HG03378 (cell line): ENCODE results near the gene KIR3DL3.
"Not testable (repeated sequence)": the region's sequence is repeated elsewhere in the genome, so short reads cannot be mapped to it uniquely, and the experiment has no call there.

Experiments used
- ATAC-seq: cut with Tn5 transposase; IDR thresholded peaks from one replicate; pipeline ENCODE4 v1.9.1; 2021; ENCODE audit warnings: mild to moderate bottlenecking, moderate library complexity; ENCODE audit not compliant: unreplicated experiment

KIR3DL3 gene

DNA sequence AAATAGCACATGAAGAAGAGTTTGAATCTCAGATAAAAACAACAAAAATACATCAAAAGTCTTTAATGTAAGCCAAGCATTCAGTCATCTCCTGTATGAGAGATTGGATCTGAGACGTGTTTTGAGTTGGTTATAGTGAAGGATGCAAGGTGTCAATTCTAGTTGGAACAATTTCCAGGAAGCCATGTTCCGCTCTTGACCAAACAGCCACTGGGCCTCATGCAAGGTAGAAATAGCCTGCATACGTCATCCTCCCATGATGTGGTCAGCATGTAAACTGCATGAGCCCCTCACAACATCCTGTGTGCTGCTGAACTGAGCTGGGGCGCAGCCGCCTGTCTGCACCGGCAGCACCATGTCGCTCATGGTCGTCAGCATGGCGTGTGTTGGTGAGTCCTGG lies at the start of gene KIR3DL3:
Gene KIR3DL3 (plus strand): TSS at position 301 of the 400 bp plus-strand sequence. CDS start 55 bp downstream, at position 356.
- ATAC-seq: no peak

DNA sequence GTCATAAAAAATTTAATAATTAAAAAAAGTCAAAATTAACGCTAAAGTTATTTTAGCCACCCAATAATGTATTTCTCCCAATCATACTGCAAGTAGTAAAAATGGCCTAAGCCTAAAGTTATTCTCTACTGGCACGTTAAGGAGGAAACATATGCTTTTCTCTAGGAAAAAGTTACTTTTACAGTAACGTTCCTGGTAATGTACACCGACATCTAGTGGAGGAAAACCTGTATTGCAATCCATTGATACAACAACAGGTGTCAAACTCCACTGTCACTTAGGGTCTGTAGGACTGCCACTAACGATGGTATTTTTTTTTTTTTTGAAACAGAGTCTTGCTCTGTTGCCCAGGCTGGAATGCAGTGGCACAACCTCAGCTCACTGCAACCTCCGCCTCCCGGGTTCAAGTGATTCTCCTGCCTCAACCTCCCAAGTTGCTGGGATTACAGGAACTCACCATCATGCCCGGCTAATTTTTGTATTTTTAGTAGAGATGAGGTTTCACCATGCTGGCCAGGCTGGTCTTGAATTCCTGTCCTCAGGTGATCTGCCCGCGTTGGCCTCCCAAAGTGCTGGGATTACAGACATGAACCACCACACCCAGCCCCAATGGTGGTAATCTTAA lies 47.9 kb upstream of the KIR3DL3 start:
- ATAC-seq: not testable (repeated sequence)

DNA sequence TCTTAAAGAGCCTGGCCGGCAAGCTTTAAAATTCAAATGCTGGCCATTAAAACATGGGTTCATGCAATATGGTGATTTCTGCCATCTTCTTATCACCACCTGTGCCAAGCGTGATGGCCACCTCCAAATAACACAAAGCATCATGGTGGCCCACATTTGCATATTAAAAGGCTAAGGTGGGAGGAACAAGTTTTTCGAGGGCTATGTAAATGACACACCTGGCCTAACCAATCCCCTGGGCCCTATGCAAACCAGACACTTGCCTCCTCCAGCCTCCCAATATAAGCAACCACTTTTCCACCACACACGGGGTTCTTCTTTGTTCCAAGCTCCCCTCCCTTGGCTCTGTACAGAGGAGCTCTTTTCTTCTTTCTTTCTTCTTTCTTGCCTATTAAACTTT lies 47.0 kb upstream of the KIR3DL3 start:
- ATAC-seq: no peak

DNA sequence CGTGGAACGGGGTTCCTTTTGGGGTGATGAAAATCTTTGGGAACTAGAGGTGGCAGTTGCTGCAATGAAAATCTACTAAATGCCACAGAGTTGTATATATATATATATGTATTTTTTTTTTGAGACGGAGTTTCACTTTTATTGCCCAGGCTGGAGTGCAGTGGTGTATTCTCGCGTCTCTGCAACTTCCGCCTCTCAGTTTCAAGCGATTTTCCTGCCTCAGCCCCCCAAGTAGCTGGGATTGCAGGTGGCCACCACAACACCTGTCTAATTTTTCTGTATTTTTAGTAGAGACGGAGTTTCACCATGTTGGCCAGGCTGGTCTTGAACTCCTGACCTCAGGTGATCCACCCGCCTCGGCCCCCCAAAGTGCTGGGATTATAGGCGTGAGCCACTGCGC lies 42.6 kb upstream of the KIR3DL3 start:
- not testable (repeated sequence) for ATAC-seq

DNA sequence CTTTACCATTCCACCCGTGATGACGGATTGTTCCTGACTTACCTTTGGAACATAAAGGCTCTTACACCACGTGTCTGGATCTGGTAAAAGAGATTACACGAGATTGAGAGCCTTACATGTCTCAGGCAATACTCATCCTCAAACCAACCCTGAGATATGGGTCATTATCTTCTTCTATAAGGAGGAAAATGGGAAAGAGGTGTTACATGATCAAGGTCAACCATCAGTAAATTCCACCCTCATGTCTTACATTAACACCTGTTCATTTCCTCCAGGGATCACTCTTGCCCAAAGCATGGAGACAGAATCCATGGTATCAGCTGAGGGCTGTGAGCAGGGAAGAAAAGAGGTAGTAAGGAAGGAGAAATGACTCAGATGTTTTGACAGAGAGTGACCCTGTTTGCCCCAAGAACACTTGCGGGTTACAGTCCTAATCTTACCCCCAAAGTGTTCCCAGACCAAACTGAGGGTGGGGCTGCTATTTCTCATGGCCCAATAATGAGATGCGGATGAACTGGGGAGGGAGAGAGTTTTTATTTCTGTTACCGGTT lies 41.9 kb upstream of the KIR3DL3 start:
- no peak for ATAC-seq

DNA sequence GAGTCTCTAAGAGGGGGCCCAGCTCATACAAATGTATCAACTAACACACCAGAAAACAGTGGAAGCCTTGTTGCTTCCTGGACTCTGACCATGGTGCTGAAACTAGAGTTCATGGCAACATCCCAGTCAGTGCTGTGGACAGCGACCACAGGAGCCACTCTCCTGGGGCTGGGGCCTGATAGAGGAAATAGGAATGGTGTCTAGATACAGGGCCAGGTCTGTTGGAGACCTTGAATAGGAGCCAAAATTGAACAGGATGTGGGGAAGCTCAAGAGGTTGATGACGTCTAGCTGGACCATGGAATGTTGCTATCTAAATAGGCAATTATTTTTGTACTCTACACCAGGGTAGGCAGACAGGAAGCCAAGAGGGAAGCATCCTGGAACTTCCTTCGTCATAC lies 39.7 kb upstream of the KIR3DL3 start:
- ATAC-seq: no peak

DNA sequence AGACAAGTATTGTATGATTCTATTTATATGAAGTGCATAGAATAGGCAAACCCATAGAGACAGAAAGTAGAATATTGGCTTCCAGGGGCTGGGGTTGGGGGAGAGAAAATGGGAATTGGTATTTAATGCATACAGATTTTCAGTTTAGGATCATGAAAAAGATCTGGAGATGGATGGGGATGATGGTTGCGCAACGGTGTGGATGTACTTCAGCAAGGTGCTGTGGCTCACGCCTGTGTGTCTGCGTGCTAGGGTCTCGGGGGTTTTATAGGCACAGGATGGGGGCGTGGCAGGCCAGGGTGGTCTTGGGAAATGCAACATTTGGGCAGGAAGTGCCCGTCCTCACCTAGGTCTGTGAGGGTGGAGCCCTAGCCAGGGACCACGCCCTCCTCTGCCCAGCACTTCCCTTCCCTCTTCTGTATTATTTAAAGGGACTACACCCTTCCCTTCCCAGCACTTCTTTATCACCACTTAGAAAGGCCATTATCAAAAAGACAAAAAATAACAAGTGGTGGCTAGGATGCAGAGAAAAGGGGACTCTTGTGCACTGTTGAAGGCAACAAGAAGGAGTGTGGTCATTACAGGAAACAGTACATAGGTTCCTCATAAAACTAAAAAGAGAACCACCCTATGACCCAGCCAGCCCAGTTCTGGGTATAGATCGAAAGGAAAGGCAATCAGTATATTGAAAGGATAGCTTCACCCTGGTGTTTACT lies 32.5 kb upstream of the KIR3DL3 start:
- no peak for ATAC-seq

DNA sequence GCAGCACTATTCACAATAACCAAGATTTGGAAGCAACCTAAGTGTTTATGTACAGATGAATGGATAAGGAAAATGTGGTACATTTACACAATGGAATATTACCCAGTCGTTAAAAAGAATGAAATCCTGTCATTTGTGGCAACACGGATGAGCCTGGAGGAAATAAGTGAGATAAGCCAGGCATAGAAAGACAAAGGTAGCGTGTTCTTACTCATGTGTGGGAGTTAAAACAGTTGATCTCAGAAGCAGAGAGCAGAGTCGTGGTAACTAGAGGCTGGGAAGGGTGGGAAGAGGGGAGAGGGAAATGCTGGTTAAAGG lies 32.0 kb upstream of the KIR3DL3 start:
- ATAC-seq: no peak

DNA sequence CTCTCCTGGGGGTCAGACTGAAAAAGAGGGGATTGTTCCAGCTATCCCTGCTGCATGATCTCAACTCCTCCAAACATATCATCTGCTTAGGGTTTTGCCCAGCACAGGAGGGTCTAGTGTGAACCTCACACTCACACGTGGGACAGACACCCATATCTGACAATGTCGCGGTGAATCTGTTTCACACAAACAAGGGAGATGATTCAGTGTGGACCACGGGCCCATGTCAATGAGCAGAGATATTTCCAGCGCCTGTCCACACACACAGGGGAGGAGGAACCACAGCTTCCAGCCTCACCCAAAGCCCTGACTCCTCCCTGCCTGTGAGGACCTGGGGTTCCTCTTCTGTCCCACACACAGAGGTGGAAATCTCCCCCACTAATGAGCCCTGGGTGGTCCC lies 29.6 kb upstream of the KIR3DL3 start:
- ATAC-seq: no peak

DNA sequence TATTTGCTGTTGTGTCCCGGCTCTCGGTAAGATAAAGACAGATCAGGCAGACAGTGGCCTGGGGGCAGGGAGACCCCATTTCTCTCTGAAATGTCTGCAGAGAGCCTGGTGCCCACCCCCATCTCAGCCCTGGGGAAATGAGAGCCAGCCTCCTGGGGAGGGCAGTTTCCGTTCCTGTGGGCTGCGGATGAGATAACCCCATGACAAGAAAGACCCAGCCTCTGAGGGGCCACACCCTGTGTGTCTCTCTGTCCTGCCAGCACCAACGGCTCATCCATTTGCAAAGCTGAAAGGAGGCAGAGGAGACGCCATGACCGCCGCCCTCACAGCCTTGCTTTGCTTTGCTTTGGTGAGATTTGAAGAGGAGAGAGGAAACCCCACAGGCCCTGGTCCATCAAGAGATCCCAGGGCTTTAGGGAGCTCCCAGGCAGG lies 28.1 kb upstream of the KIR3DL3 start:
- no peak for ATAC-seq

DNA sequence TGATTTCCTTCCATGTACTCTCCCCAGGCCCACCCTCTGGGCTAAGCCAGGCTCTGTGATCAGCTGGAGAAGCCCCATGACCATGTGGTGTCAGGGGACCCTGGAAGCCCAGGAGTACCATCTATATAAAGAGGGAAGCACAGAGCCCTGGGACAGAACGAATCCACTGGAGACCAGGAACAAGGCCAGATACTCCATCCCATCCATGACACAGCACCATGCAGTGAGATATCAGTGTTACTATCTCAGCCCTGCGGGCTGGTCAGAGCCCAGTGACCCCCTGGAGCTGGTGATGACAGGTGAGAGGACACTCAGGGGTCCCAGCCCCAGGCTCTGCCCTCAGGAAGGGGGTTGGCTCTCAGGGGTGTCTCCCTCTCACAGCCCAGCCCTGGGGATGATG lies 27.5 kb upstream of the KIR3DL3 start:
- no peak for ATAC-seq

DNA sequence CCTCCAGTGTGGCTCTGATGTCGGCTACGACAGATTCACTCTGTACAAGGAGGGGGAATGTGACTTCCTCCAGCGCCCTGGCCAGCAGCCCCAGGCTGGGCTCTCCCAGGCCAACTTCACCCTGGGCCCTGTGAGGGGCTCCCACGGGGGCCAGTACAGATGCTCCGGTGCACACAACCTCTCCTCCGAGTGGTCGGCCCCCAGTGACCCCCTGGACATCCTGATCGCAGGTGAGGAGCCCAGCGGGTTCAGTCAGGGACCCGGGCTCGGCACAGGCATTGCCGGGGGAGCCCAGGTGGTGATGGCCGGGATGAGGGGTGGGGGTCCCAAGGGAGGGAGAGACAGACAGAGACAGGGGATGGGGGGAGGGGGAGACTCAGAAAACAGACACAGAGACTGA lies 26.5 kb upstream of the KIR3DL3 start:
- not testable (repeated sequence) for ATAC-seq

DNA sequence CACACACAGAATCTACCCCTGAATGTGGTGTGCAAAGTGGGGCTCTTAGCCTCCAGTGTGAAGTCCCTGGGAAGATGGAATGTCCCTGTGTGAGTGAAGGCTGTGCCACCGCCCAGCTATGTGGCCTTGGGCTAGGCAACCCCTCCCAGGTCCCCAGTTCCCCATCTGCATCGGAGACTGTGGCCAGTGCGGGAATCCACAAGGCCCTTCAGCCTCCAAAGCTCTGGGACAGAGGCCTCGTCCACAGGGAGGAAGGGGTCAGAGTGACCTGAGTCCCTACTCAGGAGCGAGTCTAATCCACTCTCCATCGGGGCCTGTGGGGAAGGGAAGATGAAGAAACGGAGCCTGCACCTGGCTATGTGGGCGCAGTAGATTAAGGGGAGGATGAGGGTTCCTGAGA lies 19.3 kb upstream of the KIR3DL3 start:
- ATAC-seq: no peak

DNA sequence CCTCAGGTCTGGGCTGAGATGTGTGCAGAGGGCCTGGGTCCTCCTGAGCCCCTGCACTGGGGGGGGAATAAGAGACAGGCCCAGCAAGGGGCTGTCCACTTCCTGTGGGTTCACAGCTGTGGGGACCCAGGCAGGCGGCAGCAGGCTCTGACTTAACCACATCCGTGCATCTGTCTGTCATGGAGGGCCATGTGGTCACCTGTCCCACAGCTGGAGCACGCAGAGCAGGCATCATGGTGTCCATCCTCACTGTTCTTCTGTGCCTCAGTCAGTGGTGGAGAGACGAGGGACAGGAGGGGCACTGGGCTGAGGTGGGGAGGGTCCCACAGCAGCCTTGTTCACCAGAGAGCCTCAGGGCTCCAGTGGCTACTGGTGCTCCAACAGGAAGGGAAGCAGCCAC lies 16.3 kb upstream of the KIR3DL3 start:
- ATAC-seq: no peak

DNA sequence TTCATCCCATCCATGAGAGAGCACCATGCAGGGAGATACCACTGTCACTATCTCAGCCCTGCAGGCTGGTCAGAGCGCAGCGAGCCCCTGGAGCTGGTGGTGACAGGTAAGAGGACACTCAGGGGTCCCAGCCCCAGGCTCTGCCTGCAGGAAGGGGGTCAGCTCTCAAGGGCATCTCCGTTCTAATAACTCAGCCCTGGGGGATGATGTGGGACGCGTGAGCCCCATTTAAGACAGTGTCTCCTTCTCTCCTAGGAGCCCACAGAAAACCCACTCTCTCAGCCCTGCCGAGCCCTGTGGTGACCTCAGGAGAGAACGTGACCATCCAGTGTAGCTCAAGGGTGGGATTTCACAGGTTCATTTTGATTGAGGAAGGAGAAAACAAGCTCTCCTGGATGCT lies 15.5 kb upstream of the KIR3DL3 start:
- no peak for ATAC-seq

DNA sequence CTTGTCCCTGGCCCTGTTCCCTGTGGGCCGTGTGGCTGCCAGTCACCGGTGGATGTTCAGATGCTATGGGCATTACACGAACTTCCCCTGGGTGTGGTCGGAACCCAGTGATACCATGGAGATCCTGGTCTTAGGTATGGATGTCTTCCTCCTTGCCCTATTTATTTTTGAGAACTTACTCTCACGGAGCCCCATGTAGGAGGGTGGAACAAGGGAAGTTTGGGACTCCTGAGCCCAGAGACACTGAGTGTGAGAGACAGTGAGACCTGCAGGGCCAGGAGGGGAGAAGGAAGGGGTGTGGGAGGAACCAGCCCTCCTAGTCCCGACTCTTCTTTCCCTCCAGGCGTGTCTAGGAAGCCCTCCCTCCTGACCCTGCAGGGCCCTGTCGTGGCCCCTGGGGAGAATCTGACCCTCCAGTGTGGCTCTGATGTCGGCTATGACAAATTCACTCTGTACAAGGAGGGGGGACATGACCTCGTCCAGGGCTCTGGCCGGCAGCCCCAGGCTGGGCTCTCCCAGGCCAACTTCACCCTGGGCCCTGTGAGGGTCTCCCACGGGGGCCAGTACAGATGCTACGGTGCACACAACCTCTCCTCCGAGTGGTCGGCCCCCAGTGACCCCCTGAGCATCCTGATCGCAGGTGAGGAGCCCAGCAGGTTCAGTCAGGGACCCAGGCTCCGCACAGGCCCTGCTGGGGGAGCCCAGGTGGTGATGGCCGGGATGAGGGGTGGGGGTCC lies 14.9 kb upstream of the KIR3DL3 start:
- no peak for ATAC-seq

DNA sequence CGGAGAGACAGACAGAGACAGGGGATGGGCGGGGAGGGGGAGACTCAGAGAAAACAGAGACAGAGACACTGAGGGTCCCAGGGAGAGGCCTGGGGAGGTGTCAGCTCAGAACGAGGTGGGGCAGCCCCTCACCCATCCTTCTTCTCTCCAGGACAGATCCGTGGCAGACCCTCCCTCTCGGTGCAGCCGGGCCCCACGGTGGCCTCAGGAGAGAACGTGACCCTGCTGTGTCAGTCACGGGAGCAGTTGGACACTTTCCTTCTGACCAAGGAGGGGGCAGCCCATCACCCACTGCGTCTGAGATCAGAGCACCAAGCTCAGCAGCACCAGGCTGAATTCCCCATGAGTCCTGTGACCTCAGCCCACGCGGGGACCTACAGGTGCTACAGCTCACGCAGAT lies 14.3 kb upstream of the KIR3DL3 start:
- not testable (repeated sequence) for ATAC-seq

DNA sequence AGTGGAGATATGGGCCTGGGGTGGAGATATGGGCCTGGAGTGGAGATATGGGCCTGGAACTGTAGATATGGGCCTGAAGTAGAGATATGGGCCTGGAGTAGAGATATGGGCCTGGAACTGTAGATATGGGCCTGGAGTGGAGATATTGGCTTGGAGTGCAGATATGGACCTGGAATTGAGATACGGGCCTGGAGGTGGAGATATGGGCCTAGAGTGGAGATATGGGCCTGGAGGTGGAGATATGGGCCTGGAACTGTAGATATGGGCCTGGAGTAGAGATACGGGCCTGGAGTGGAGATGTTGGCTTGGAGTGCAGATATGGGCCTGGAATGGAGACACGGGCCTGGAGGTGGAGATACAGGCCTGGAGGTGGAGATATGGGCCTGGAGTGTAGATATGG lies 402 bp downstream of the KIR3DL3 start:
- ATAC-seq: no peak

DNA sequence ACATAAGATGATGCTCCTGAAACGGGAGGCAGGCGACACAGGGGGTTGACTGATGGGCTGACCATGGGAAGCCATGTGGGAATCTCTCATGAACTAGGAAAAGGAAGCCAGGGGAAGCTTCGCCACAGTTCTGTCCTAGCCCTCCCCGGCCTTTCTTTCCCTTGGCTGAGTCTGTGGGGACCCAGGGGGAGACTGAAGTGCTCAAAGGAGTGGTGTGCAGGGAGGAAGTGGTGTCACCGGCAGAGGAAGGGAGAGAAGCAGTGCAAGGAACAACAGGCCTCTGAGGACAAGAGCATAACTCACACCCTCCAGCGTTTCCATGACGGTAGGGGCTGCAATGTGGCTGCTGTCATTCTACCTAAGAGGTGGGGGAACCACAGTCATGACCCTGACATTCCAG lies 1.1 kb downstream of the KIR3DL3 start:
- ATAC-seq: no peak

DNA sequence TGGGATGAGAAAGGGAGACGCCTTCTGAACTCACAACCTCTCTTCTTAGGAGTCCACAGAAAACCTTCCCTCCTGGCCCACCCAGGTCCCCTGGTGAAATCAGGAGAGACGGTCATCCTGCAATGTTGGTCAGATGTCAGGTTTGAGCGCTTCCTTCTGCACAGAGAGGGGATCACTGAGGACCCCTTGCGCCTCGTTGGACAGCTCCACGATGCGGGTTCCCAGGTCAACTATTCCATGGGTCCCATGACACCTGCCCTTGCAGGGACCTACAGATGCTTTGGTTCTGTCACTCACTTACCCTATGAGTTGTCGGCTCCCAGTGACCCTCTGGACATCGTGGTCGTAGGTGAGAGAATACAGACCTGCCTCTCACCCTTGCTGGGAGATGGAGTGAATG lies 3.3 kb downstream of the KIR3DL3 start:
- no peak for ATAC-seq

DNA sequence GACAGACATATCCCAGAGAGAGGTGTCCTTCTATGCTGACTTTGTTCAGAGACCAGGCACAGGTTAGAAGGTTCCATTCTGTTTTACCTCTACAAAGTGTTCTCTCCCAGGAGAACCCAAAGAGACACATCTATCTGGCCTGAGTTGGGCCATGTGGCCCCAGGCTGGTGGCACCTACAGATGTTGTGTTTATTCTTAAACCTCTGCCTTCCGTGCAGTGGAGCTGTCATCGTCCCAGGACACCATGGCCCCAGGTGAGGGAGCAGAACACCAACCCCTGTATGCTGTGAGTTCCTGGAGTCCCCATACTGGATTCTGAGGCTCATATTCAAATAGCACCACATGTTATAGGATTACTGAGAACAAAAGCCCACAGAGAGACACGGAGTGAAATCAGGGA lies 3.9 kb downstream of the KIR3DL3 start:
- ATAC-seq: no peak
